HepG2 (cell line): ENCODE measurements around the gene IFI35. TPM values are rescaled to one million over a fixed set of nuclear protein-coding genes. Genes with fewer than 3 reads are reported as not detected.
A peak's percentile ranks its signal among the peaks of the same experiment; 100 is the strongest.

Experiments used
- AHDC1 ChIP-seq: sonication (generic); formaldehyde crosslinking; IDR thresholded peaks from 2 replicates; pipeline ENCODE4 v1.5.1; 2020; ENCODE audit warnings: mild to moderate bottlenecking, missing genetic modification reagents, borderline replicate concordance
- IKZF4 ChIP-seq: sonication (generic); formaldehyde crosslinking; IDR thresholded peaks from 2 replicates; pipeline ENCODE4 v1.5.1; 2020; ENCODE audit warnings: borderline replicate concordance, mild to moderate bottlenecking, low read depth, missing genetic modification reagents; ENCODE audit errors: not compliant biosample characterization
- KDM6A ChIP-seq: IDR thresholded peaks from 2 replicates; pipeline ENCODE4 v1.6.1; 2016; ENCODE audit warnings: low read depth
- MTA1 ChIP-seq: sonication (generic); formaldehyde crosslinking; IDR thresholded peaks from 2 replicates; pipeline ENCODE4 v1.4.0; 2020; ENCODE audit warnings: missing genetic modification reagents, mild to moderate bottlenecking, borderline replicate concordance
- PITX1 ChIP-seq: sonication (generic); formaldehyde crosslinking; IDR thresholded peaks from 2 replicates; pipeline ENCODE4 v1.5.1; 2020; ENCODE audit warnings: mild to moderate bottlenecking, missing genetic modification reagents
- RBAK ChIP-seq: sonication (generic); formaldehyde crosslinking; IDR thresholded peaks from 2 replicates; pipeline ENCODE4 v1.5.1; 2020; ENCODE audit warnings: mild to moderate bottlenecking, missing genetic modification reagents
- REST ChIP-seq, 2 experiments: IDR thresholded peaks; 2 replicates each; pipeline ENCODE4 v1.6.1; 2011 to 2012; ENCODE audit warnings: low read length in 2 of 2, borderline replicate concordance in 1 of 2, low read depth in 1 of 2, mild to moderate bottlenecking in 1 of 2, moderate library complexity in 1 of 2
- SAP130 ChIP-seq: IDR thresholded peaks from 2 replicates; pipeline ENCODE4 v1.6.1; 2016; ENCODE audit warnings: low read depth
- ZFP37 ChIP-seq: sonication (generic); formaldehyde crosslinking; IDR thresholded peaks from 2 replicates; pipeline ENCODE4 v1.4.0; 2020; ENCODE audit warnings: missing genetic modification reagents, borderline replicate concordance
- ZNF124 ChIP-seq: sonication (generic); formaldehyde crosslinking; IDR thresholded peaks from 2 replicates; pipeline ENCODE4 v1.4.0; 2020; ENCODE audit warnings: missing genetic modification reagents
- ZNF274 ChIP-seq: sonication (generic); formaldehyde crosslinking; IDR thresholded peaks from 2 replicates; pipeline ENCODE4 v1.5.1; 2020; ENCODE audit warnings: mild to moderate bottlenecking, missing genetic modification reagents
- ZNF34 ChIP-seq: sonication (generic); formaldehyde crosslinking; IDR thresholded peaks from 2 replicates; pipeline ENCODE4 v1.4.0; 2020; ENCODE audit warnings: mild to moderate bottlenecking, missing genetic modification reagents, borderline replicate concordance
- polyA plus RNA-seq, 8 experiments: library from polyadenylated mRNA; depleted of rRNA in 3 of 8; stranded (reverse) in 7 of 8; unstranded in 1 of 8; fragments of >200 nt; fragmentation: Illumina TruSeq in 4 of 8; extraction: Trizol in 4 of 8; gene quantifications; 2 replicates each; pipeline versions ENCODE4 v1.2.1 to v1.2.3, GENCODE V29; 2011 to 2016; ENCODE audit warnings: low read depth in 4 of 8, missing spikeins in 1 of 8, mixed read lengths in 1 of 8; ENCODE audit not compliant: insufficient read depth in 1 of 8
- total RNA-seq, 5 experiments: library from RNA; depleted of rRNA; stranded (reverse); fragments of >200 nt; fragmentation: Illumina TruSeq; extraction: Trizol; gene quantifications; 2 replicates each; pipeline ENCODE4 v1.2.3, GENCODE V29; 2016; ENCODE audit warnings: low read depth in 1 of 5
- TF ChIP-seq, protein P1 (sequence below): IDR thresholded peaks from 2 replicates; pipeline ENCODE4 v1.4.0; 2020; ENCODE audit warnings: mild to moderate bottlenecking, missing genetic modification reagents
- TF ChIP-seq, protein P2 (sequence below): sonication (generic); formaldehyde crosslinking; IDR thresholded peaks from 2 replicates; pipeline ENCODE4 v1.8.0; 2022; ENCODE audit warnings: missing genetic modification reagents, mild to moderate bottlenecking, borderline replicate concordance

Gene IFI35
- total and polyA plus RNA-seq, 2 of the 13 experiments (the other 11 are each of a cell fraction or from before 2014, with no cell fraction given): 28.9 to 38.1 TPM

DNA sequence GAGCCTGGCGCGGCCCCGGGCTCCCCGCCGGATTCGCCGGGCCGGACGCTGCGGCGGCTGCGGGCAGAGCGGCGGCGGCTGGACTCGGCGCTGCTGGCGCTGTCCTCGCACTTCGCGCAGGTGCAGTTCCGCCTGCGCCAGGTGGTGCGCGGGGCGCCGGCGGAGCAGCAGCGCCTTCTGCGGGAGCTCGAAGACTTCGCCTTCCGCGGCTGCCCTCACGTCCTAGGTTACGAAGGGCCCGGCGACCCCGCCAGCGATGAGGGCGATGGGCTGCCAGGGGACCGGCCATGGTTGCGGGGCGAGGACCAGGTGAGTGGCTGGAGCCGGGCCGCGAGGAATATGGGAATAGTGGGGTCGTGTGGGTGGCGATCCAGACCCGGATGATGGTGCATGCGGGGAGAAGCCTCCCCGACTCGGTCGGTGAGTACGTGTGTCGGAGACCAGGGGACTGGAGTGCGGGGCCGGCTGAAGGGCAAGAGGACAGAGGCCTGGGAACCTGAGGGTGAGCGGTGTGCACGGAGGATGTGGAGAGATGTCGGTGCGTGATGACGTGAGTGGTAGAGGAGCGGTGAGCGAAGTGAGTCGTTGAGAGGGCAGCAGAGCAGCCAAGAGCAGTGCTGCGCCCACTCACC, 25.7 kb upstream of the IFI35 start (continued):
- TF ChIP-seq REST (IDR thresholded peaks at IDR 0.05; ENCODE audit: borderline replicate concordance in 1 of 2, low read depth in 1 of 2, low read length in 2 of 2) (peak in 1 of 2 experiments; percentile 22; a peak in 1 of 4 replicates), ZNF274 (peak; percentile 91), ZNF34 (CRISPR knock-in tag) (peak; percentile 72; the same call in 1 of the 2 replicates), RBAK (no peak), MTA1 (CRISPR knock-in tag) (peak; percentile 81; the same call in 1 of the 2 replicates), KDM6A (CRISPR knock-in tag) (no peak), AHDC1 (CRISPR knock-in tag) (no peak), IKZF4 (peak; percentile 69), PITX1 (CRISPR knock-in tag) (no peak), ZNF124 (CRISPR knock-in tag) (no peak), ZFP37 (CRISPR knock-in tag) (no peak), SAP130 (no peak; the same call in 1 of the 2 replicates)
- TF ChIP-seq, protein P1, sequence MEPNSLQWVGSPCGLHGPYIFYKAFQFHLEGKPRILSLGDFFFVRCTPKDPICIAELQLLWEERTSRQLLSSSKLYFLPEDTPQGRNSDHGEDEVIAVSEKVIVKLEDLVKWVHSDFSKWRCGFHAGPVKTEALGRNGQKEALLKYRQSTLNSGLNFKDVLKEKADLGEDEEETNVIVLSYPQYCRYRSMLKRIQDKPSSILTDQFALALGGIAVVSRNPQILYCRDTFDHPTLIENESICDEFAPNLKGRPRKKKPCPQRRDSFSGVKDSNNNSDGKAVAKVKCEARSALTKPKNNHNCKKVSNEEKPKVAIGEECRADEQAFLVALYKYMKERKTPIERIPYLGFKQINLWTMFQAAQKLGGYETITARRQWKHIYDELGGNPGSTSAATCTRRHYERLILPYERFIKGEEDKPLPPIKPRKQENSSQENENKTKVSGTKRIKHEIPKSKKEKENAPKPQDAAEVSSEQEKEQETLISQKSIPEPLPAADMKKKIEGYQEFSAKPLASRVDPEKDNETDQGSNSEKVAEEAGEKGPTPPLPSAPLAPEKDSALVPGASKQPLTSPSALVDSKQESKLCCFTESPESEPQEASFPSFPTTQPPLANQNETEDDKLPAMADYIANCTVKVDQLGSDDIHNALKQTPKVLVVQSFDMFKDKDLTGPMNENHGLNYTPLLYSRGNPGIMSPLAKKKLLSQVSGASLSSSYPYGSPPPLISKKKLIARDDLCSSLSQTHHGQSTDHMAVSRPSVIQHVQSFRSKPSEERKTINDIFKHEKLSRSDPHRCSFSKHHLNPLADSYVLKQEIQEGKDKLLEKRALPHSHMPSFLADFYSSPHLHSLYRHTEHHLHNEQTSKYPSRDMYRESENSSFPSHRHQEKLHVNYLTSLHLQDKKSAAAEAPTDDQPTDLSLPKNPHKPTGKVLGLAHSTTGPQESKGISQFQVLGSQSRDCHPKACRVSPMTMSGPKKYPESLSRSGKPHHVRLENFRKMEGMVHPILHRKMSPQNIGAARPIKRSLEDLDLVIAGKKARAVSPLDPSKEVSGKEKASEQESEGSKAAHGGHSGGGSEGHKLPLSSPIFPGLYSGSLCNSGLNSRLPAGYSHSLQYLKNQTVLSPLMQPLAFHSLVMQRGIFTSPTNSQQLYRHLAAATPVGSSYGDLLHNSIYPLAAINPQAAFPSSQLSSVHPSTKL (CRISPR knock-in tag): peak; percentile 10; the same call in 1 of the 2 replicates
- TF ChIP-seq, protein P2, sequence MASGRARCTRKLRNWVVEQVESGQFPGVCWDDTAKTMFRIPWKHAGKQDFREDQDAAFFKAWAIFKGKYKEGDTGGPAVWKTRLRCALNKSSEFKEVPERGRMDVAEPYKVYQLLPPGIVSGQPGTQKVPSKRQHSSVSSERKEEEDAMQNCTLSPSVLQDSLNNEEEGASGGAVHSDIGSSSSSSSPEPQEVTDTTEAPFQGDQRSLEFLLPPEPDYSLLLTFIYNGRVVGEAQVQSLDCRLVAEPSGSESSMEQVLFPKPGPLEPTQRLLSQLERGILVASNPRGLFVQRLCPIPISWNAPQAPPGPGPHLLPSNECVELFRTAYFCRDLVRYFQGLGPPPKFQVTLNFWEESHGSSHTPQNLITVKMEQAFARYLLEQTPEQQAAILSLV (CRISPR knock-in tag): peak; percentile 93
